Measurements from ENCODE around the gene EEIG2. TPM values are rescaled to one million over a fixed set of nuclear protein-coding genes. Genes with fewer than 3 reads are reported as not detected.

EEIG2 gene
- total and polyA plus RNA-seq, 2 donors (not counting 1 experiment from before 2014, with no cell fraction given) = 4.4 to 13.6 TPM

DNA sequence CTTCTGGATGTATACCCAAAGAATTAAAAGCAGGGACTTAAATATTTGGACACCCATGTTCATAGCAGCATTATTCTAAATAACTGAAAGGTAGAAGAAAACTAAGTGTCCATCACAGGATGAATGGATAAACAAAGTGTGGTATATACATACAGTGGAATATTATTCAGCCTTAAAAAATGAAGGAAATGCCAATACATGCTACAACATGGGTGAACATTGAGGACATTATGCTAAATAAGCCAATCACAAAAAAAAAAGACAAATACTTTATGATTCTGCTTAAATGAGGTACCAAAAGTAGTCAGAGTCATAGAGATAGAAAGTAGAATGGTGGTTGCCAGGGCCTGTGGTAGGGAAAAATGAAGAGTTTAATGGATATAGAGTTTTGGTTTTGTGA is 14.1 kb downstream of the EEIG2 start:
- H3K79me2 ChIP-seq (ENCODE audit: control insufficient read depth, insufficient read depth, low read length) = peaks cover 62% of the 10 kb centered on the region
- TF ChIP-seq, protein P1, sequence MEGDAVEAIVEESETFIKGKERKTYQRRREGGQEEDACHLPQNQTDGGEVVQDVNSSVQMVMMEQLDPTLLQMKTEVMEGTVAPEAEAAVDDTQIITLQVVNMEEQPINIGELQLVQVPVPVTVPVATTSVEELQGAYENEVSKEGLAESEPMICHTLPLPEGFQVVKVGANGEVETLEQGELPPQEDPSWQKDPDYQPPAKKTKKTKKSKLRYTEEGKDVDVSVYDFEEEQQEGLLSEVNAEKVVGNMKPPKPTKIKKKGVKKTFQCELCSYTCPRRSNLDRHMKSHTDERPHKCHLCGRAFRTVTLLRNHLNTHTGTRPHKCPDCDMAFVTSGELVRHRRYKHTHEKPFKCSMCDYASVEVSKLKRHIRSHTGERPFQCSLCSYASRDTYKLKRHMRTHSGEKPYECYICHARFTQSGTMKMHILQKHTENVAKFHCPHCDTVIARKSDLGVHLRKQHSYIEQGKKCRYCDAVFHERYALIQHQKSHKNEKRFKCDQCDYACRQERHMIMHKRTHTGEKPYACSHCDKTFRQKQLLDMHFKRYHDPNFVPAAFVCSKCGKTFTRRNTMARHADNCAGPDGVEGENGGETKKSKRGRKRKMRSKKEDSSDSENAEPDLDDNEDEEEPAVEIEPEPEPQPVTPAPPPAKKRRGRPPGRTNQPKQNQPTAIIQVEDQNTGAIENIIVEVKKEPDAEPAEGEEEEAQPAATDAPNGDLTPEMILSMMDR (IDR thresholded peaks at IDR 0.05) = no peak
- no peak for TF ChIP-seq EZH2 (IDR thresholded peaks at IDR 0.05; ENCODE audit: borderline replicate concordance, insufficient read depth, low read depth, low read length, poor library complexity, severe bottlenecking)
- no peaks in the 10 kb centered on the region for H3K27me3 Mint-ChIP-seq
- DNase-seq (no peak), ATAC-seq (ENCODE audit: low read depth) (no peak)
- POLR2A ChIA-PET = no interaction called here
- CTCF ChIA-PET = no interaction called here
- H3K27ac Mint-ChIP-seq = no peak overlapping the region
- no peak overlapping the region for H3K4me3 ChIP-seq (ENCODE audit: control extremely low read depth in 1 of 5, extremely low read depth in 1 of 5, insufficient read depth in 1 of 5, low read depth in 2 of 5, low read length in 4 of 5)
- H3K9ac ChIP-seq (ENCODE audit: low read length) = no peak overlapping the region
- H3K27ac ChIP-seq (ENCODE audit: low read length in 2 of 2) = no peak overlapping the region
- no peak overlapping the region for H3K4me2 ChIP-seq (replicated peaks; ENCODE audit: low read depth, low read length, poor library complexity, severe bottlenecking)
- H3K4me3 Mint-ChIP-seq = no peak overlapping the region
- H3K9me3 Mint-ChIP-seq (ENCODE audit: insufficient read depth) = no peaks in the 10 kb centered on the region
- H3K4me1 Mint-ChIP-seq = peaks cover under 1% of the 10 kb centered on the region
- H4K20me1 ChIP-seq (ENCODE audit: control insufficient read depth, insufficient read depth, low read length, poor library complexity, severe bottlenecking) = peaks cover 37% of the 10 kb centered on the region
- H2AFZ ChIP-seq (ENCODE audit: insufficient read depth, low read depth, low read length, poor library complexity, severe bottlenecking) = no peak overlapping the region
- intact Hi-C loops (cut with micrococcal nuclease) = no loop called here
- no peaks in the 10 kb centered on the region for H3K9me3 ChIP-seq (ENCODE audit: control extremely low read depth in 1 of 3, control insufficient read depth in 2 of 3, insufficient read depth in 1 of 3, low read length in 2 of 3)
- peaks cover 7 to 8% of the 10 kb centered on the region in 2 donors for H3K4me1 ChIP-seq (ENCODE audit: control insufficient read depth in 2 of 2, insufficient read depth in 2 of 2, low read length in 2 of 2)
- H3K36me3 ChIP-seq (replicated peaks in 1 of 2; ENCODE audit: control extremely low read depth in 1 of 2, control insufficient read depth in 1 of 2, extremely low read depth in 1 of 2, insufficient read depth in 2 of 2, low read length in 1 of 2) = peaks cover 2% of the 10 kb centered on the region in 2 experiments
- H3K27me3 ChIP-seq (replicated peaks in 1 of 4; ENCODE audit: control extremely low read depth in 1 of 4, control insufficient read depth in 3 of 4, insufficient read depth in 4 of 4, low read length in 3 of 4) = no peaks in the 10 kb centered on the region

- Histone ChIP-seq H3K9me3 (ENCODE audit: control extremely low read depth in 1 of 3, control insufficient read depth in 2 of 3, insufficient read depth in 1 of 3, low read length in 2 of 3) (peaks cover 0 to 7% (median 5%) of the 10 kb centered on the region in 3 donors), H2AFZ (ENCODE audit: insufficient read depth, low read depth, low read length, poor library complexity, severe bottlenecking) (no peak overlapping the region), H3K79me2 (ENCODE audit: control insufficient read depth, insufficient read depth, low read length) (peaks cover 58% of the 10 kb centered on the region), H3K36me3 (replicated peaks in 1 of 2; ENCODE audit: control extremely low read depth in 1 of 2, control insufficient read depth in 1 of 2, extremely low read depth in 1 of 2, insufficient read depth in 2 of 2, low read length in 1 of 2) (peaks cover 2% of the 10 kb centered on the region in 2 experiments), H3K27me3 (replicated peaks in 1 of 4; ENCODE audit: control extremely low read depth in 1 of 4, control insufficient read depth in 3 of 4, insufficient read depth in 4 of 4, low read length in 3 of 4) (no peaks in the 10 kb centered on the region), H3K9ac (ENCODE audit: low read length) (no peak overlapping the region), H3K27ac (ENCODE audit: low read length in 2 of 2) (no peak overlapping the region), H3K4me2 (replicated peaks; ENCODE audit: low read depth, low read length, poor library complexity, severe bottlenecking) (no peak overlapping the region), H4K20me1 (ENCODE audit: control insufficient read depth, insufficient read depth, low read length, poor library complexity, severe bottlenecking) (peaks cover 27% of the 10 kb centered on the region), H3K4me3 (ENCODE audit: control extremely low read depth in 1 of 5, extremely low read depth in 1 of 5, insufficient read depth in 1 of 5, low read depth in 2 of 5, low read length in 4 of 5) (no peak overlapping the region), H3K4me1 (ENCODE audit: control insufficient read depth in 2 of 2, insufficient read depth in 2 of 2, low read length in 2 of 2) (peaks cover under 1 to 1% of the 10 kb centered on the region in 2 donors)
- ATAC-seq (ENCODE audit: low read depth) (no peak), DNase-seq (no peak)
- Mint-ChIP-seq H3K4me1 (no peaks in the 10 kb centered on the region), H3K27ac (no peak overlapping the region), H3K4me3 (no peak overlapping the region), H3K9me3 (ENCODE audit: insufficient read depth) (peaks cover 3% of the 10 kb centered on the region), H3K27me3 (no peaks in the 10 kb centered on the region)
- ChIA-PET POLR2A (interaction anchor here (0.5 kb wide), 1 partner anchor 44 kb away, joined by 4 read pairs; no protein-coding TSS in a partner anchor), CTCF (interaction anchor here (1.0 to 1.2 kb wide), 2 partner anchors 14 to 62 kb away, joined by 3 to 4 read pairs; no protein-coding TSS in a partner anchor)
- intact Hi-C loops (cut with micrococcal nuclease) = no loop called here
- TF ChIP-seq, protein P1 (IDR thresholded peaks at IDR 0.05) = no peak
- TF ChIP-seq EZH2 (IDR thresholded peaks at IDR 0.05; ENCODE audit: borderline replicate concordance, insufficient read depth, low read depth, low read length, poor library complexity, severe bottlenecking) = no peak
Measured at GRCh38 chr1:108575375-108575774, 15.5 kb downstream of the EEIG2 start.
